Ishikawa (cell line): Measurements from ENCODE around the gene POLD1.

Source experiments
- FOXM1 ChIP-seq: IDR thresholded peaks from 2 replicates; pipeline ENCODE4 v1.6.1; 2012; ENCODE audit warnings: low read depth, borderline replicate concordance
- NFIC ChIP-seq: IDR thresholded peaks from 2 replicates; pipeline ENCODE4 v1.6.1; 2012
- TAF1 ChIP-seq: IDR thresholded peaks from 2 replicates; pipeline ENCODE4 v1.6.1; 2012; ENCODE audit warnings: low read depth, mild to moderate bottlenecking
- TCF12 ChIP-seq: IDR thresholded peaks from 2 replicates; pipeline ENCODE4 v1.6.1; 2012; ENCODE audit warnings: low read depth
- YY1 ChIP-seq: IDR thresholded peaks from 2 replicates; pipeline ENCODE4 v1.6.1; 2012; ENCODE audit warnings: low read depth
- ZBTB7A ChIP-seq: IDR thresholded peaks from 2 replicates; pipeline ENCODE4 v1.6.1; 2012; ENCODE audit warnings: low read depth
- TF ChIP-seq, protein P1 (sequence below): IDR thresholded peaks from 2 replicates; pipeline ENCODE4 v1.6.1; 2012
- TF ChIP-seq, protein P2 (sequence below): IDR thresholded peaks from 2 replicates; pipeline ENCODE4 v1.6.1; 2012; ENCODE audit warnings: low read depth, mild to moderate bottlenecking
- TF ChIP-seq, protein P3 (sequence below): IDR thresholded peaks from 2 replicates; pipeline ENCODE4 v1.6.1; 2012

DNA sequence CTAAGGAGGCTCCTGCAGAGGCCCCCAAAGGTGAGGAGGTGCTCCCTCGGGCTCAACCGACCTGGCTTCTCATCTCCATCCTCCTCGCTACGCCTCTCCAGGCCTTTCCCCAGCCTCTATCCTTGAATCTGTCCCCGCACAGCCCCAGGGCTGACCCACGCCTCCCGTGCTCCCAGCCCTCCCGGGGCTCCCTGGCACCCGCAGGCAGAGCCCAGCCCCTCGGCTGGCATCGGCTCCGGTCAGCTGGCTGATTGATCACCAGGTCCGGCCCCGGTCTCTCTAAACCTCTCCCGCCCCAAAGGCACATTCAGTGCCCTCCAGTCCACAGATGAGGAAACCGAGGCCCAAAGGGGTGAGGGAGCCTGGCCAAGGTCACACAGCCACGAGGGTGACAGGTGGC, 51.1 kb downstream of the POLD1 start:
- TF ChIP-seq, protein P1, sequence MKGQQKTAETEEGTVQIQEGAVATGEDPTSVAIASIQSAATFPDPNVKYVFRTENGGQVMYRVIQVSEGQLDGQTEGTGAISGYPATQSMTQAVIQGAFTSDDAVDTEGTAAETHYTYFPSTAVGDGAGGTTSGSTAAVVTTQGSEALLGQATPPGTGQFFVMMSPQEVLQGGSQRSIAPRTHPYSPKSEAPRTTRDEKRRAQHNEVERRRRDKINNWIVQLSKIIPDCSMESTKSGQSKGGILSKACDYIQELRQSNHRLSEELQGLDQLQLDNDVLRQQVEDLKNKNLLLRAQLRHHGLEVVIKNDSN, result no peak
- TF ChIP-seq, protein P2, sequence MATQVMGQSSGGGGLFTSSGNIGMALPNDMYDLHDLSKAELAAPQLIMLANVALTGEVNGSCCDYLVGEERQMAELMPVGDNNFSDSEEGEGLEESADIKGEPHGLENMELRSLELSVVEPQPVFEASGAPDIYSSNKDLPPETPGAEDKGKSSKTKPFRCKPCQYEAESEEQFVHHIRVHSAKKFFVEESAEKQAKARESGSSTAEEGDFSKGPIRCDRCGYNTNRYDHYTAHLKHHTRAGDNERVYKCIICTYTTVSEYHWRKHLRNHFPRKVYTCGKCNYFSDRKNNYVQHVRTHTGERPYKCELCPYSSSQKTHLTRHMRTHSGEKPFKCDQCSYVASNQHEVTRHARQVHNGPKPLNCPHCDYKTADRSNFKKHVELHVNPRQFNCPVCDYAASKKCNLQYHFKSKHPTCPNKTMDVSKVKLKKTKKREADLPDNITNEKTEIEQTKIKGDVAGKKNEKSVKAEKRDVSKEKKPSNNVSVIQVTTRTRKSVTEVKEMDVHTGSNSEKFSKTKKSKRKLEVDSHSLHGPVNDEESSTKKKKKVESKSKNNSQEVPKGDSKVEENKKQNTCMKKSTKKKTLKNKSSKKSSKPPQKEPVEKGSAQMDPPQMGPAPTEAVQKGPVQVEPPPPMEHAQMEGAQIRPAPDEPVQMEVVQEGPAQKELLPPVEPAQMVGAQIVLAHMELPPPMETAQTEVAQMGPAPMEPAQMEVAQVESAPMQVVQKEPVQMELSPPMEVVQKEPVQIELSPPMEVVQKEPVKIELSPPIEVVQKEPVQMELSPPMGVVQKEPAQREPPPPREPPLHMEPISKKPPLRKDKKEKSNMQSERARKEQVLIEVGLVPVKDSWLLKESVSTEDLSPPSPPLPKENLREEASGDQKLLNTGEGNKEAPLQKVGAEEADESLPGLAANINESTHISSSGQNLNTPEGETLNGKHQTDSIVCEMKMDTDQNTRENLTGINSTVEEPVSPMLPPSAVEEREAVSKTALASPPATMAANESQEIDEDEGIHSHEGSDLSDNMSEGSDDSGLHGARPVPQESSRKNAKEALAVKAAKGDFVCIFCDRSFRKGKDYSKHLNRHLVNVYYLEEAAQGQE, result no peak
- TF ChIP-seq TAF1 (no peak), NFIC (no peak), ZBTB7A (no peak), FOXM1 (no peak), YY1 (no peak), TCF12 (no peak)
- TF ChIP-seq, protein P3, sequence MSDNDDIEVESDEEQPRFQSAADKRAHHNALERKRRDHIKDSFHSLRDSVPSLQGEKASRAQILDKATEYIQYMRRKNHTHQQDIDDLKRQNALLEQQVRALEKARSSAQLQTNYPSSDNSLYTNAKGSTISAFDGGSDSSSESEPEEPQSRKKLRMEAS, result no peak
